Retinal pigment epithelial cell (primary cell): ENCODE data around the gene PLEKHG5.

ENCODE experiments used
- DNase-seq: peaks from one replicate; pipeline ENCODE4 v3.0.0-alpha.2; 2010; ENCODE audit warnings: low read depth
- H3K4me3 ChIP-seq: 2 replicates; pipeline ENCODE4 v1.5.1; 2011; ENCODE audit warnings: mild to moderate bottlenecking, low read length, control low read depth, moderate library complexity
- TF ChIP-seq, protein P1 (sequence below): conservative IDR thresholded peaks from 2 replicates; pipeline ENCODE4 v1.5.1; 2011; ENCODE audit warnings: low read depth, low read length, control low read depth, inconsistent platforms

The PLEKHG5 gene, protein sequence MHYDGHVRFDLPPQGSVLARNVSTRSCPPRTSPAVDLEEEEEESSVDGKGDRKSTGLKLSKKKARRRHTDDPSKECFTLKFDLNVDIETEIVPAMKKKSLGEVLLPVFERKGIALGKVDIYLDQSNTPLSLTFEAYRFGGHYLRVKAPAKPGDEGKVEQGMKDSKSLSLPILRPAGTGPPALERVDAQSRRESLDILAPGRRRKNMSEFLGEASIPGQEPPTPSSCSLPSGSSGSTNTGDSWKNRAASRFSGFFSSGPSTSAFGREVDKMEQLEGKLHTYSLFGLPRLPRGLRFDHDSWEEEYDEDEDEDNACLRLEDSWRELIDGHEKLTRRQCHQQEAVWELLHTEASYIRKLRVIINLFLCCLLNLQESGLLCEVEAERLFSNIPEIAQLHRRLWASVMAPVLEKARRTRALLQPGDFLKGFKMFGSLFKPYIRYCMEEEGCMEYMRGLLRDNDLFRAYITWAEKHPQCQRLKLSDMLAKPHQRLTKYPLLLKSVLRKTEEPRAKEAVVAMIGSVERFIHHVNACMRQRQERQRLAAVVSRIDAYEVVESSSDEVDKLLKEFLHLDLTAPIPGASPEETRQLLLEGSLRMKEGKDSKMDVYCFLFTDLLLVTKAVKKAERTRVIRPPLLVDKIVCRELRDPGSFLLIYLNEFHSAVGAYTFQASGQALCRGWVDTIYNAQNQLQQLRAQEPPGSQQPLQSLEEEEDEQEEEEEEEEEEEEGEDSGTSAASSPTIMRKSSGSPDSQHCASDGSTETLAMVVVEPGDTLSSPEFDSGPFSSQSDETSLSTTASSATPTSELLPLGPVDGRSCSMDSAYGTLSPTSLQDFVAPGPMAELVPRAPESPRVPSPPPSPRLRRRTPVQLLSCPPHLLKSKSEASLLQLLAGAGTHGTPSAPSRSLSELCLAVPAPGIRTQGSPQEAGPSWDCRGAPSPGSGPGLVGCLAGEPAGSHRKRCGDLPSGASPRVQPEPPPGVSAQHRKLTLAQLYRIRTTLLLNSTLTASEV

DNA sequence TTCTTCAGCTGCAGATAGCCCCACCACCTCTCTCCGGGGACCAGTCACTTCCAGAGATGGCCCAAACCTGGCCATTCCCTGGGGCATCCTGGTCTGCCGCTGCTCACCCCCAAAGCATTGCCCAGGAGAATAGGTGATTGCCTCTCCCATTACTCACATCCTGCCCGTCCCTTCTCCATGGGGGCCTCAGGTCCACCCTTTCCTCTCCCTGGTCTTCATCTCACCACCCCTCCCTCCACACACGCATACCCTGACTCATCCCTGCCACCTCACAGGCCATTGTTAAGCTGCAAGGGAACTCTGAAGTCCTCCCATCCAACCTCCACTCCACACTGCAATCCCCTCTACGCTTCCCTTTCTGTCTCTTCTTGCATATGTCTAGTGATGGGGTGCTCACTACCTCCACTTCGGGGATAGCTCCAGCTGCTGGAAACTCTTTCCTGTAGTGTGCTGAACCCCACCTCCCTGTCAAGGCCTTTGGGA lies at the start of gene PLEKHG5:
Gene PLEKHG5 (minus strand): TSS at position 188 of the 483 bp plus-strand sequence. CDS start 14,096 bp downstream, outside the sequence.
- TF ChIP-seq, protein P1, sequence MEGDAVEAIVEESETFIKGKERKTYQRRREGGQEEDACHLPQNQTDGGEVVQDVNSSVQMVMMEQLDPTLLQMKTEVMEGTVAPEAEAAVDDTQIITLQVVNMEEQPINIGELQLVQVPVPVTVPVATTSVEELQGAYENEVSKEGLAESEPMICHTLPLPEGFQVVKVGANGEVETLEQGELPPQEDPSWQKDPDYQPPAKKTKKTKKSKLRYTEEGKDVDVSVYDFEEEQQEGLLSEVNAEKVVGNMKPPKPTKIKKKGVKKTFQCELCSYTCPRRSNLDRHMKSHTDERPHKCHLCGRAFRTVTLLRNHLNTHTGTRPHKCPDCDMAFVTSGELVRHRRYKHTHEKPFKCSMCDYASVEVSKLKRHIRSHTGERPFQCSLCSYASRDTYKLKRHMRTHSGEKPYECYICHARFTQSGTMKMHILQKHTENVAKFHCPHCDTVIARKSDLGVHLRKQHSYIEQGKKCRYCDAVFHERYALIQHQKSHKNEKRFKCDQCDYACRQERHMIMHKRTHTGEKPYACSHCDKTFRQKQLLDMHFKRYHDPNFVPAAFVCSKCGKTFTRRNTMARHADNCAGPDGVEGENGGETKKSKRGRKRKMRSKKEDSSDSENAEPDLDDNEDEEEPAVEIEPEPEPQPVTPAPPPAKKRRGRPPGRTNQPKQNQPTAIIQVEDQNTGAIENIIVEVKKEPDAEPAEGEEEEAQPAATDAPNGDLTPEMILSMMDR = no peak
- DNase-seq = no peak
- H3K4me3 ChIP-seq = peak within 1 kb of the TSS; percentile 83

DNA sequence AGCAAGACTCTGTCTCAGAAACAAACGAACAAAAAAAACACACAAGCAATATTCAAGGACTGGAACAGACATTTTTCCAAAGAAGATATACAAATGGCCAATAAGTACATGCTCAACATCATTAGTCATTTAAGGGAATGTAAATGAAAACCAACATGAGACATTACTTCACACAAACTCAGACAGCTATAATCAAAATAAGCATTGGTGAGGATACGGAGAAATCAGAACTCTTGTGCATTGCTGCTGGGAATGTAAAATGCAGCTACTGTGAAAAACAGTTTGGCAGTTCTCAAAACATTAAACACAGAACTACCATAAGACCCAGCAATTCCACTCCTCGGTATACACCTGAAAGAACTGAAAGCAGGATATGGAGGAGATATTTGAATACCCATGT lies 47.5 kb upstream of the PLEKHG5 start:
- no peak overlapping the region for H3K4me3 ChIP-seq
- TF ChIP-seq, protein P1 = no peak
- no peak for DNase-seq

DNA sequence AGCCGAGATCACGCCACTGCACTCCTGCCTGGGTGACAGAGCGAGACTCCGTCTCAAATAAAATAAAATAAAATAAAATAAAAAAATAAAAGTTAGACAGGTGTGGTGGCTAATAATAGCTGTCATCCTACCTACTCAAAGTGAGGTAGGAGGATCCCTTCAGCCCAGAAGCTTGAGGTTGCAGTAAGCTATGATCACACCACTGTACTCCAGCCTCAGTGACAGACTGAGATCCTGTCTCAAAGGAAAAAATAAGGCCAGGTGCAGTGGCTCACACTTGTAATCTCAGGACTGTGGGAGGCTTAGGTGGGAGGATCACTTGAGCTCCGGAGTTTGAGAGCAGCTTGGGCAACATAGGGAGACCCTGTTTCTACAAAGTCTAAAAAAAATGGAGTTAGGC lies 44.8 kb upstream of the PLEKHG5 start:
- TF ChIP-seq, protein P1 = no peak
- DNase-seq = no peak
- H3K4me3 ChIP-seq = no peak overlapping the region

DNA sequence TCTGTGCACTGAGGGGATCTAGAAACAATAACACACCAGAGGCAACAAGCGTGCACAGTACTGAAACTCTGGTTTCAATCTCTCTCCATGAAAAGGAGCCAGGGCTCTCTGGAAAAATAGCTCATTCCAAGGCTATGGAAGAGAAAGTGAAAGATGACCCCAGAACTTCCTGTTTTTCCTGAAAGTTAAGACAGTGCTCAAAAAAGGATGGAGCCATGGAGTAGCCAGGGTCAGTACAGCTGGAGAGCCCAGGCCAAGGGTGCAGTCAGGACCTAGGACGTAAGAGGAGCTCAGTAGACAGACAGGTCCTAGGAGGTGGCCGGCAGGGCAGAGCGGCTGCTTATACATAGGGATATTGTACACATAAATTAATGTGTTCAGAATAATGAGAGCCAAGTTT lies 43.7 kb upstream of the PLEKHG5 start:
- TF ChIP-seq, protein P1 = no peak
- no peak for DNase-seq
- H3K4me3 ChIP-seq = no peak overlapping the region

DNA sequence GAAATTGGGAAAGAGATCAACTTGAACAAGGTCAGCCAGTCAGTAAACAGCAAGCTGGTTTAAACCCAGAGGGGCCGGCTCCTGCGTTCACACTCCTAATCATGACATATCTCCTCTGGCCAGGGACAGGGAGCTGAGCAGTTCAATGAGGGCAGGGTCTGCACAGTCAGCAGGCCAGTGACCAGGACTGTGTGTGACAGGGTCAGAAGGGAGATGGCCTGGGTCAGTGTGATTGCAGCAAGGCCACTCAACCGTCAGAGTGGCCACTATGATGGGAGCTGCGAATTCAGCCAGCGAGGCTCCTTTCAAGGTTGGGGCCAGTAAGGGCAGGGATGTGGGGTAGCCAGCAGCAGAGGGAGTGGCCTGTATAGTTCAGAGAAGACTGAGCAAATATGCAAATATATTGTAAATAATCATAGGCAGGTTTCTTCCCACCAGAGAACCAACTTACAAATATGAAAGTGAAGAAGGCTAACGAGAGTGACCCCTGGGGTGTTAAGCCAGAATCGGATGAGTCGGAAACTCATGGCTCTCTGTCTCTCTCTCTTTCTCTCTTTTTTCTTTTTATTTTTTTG lies 42.9 kb upstream of the PLEKHG5 start:
- TF ChIP-seq, protein P1 = no peak
- DNase-seq = no peak
- no peak overlapping the region for H3K4me3 ChIP-seq

DNA sequence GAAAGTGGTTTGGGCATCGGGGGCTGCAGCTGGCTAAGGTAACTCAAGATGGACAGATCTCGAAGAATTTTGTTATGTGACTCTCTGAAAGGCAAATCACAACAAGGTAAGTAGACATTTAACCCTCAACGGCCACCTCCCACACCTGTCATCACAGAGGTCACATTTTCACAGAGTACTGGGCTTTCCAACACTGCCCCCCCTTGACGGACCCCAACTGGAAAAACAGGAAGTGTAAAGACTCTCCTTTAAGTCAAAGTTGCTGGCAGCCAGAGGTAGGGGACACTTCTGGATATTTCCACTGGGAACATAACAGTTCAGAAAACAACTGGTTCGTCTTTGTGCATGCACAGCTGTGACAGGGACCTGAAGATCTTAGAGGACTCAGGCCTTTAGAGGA lies 40.5 kb upstream of the PLEKHG5 start:
- TF ChIP-seq, protein P1 = no peak
- DNase-seq = no peak
- no peak overlapping the region for H3K4me3 ChIP-seq
